Body of pancreas (tissue), 4 donors: Measurements from ENCODE around the gene IDNK. TPM values are rescaled to one million over a fixed set of nuclear protein-coding genes. Genes with fewer than 3 reads are reported as not detected.
A peak's percentile ranks its signal among the peaks of the same experiment; 100 is the strongest.

Source experiments
- ATAC-seq: fragments of 150-250 bp; one replicate; pipeline ENCODE4 v1.9.1; 2016
- DNase-seq, 4 donors: peaks; one replicate each; pipeline ENCODE4 v3.0.0-alpha.2; 2019
- H3K27ac ChIP-seq, 4 donors: fragments of 200-600 bp; sonication (generic); 1 replicate in 3 of 4; 2 replicates in 1 of 4; pipeline versions ENCODE4 v1.5.1 to v1.6.1; 2016 to 2019; ENCODE audit warnings: mild to moderate bottlenecking in 1 of 4, mixed read lengths in 1 of 4, moderate library complexity in 1 of 4
- H3K27me3 ChIP-seq, 2 donors: fragments of 200-600 bp; sonication (generic); one replicate each; pipeline ENCODE4 v1.6.0; 2016; ENCODE audit warnings: mild to moderate bottlenecking in 1 of 2
- H3K36me3 ChIP-seq, 2 donors: fragments of 200-600 bp; sonication (generic); replicated peaks in 1 of 2; 2 replicates each; pipeline ENCODE4 v1.5.1; 2016; ENCODE audit warnings: low read depth in 2 of 2; ENCODE audit not compliant: insufficient read depth in 1 of 2
- H3K4me1 ChIP-seq: fragments of 200-600 bp; sonication (generic); one replicate; pipeline ENCODE4 v1.6.0; 2016
- H3K4me3 ChIP-seq, 2 donors: fragments of 200-600 bp; sonication (generic); 1 replicate in 1 of 2; 2 replicates in 1 of 2; pipeline ENCODE4 v1.5.1; 2016 to 2019
- H3K9me3 ChIP-seq, 3 donors: fragments of 200-600 bp; sonication (generic); 1 replicate in 2 of 3; 2 replicates in 1 of 3; pipeline ENCODE4 v1.5.1; 2016
- CTCF ChIP-seq, 7 experiments: fragments of 450-650 bp in 4 of 7; fragments of 200-600 bp in 3 of 7; sonication (generic) in 3 of 7; IDR thresholded peaks; one replicate each; pipeline ENCODE4 v1.5.1; 2016 to 2019; ENCODE audit warnings: antibody characterized with exemption in 7 of 7
- POLR2A ChIP-seq, 3 donors: fragments of 450-650 bp; IDR thresholded peaks; one replicate each; pipeline ENCODE4 v1.6.1; 2016; ENCODE audit warnings: antibody characterized with exemption in 3 of 3, mild to moderate bottlenecking in 2 of 3
- WGBS, 2 donors: methylation state at CpG; one replicate each; pipeline ENCODE4 v1.1.5; 2017; 5-methylcytosine and 5-hydroxymethylcytosine counted together
- intact Hi-C: fragments of 100-400 bp; cut with DNase I; formaldehyde crosslinking; loops from one replicate; pipeline ENCODE4 v1.15.1; 2023
- total RNA-seq, 2 donors: library from RNA; depleted of rRNA; stranded (reverse); fragments of >200 nt; gene quantifications; one replicate each; pipeline ENCODE4 v1.1.0, GENCODE V29; 2016

IDNK gene
- total RNA-seq, 2 donors from 2014 or later: 2.3 to 3.9 TPM

GRCh38 chr9:83622433-83622938 lies 457 bp upstream of the IDNK start:
- no peak for ATAC-seq
- intact Hi-C loops: no loop called here

GRCh38 chr9:83623679-83624076 lies 735 bp downstream of the IDNK start:
- peak; percentile 12 for ATAC-seq
- 3 to 4% methylated on average over 4 to 5 of the region's 5 CpGs for WGBS, 2 donors
- Histone ChIP-seq H3K36me3 (no peaks in the 10 kb centered on the region), H3K27me3 (no peaks in the 10 kb centered on the region), H3K4me3 (peak overlapping the region in 1 of 2 donors; percentile 68), H3K27ac (peak overlapping the region; percentile 81 to 89 (median 84)), H3K9me3 (no peaks in the 10 kb centered on the region), H3K4me1 (peaks cover 20% of the 10 kb centered on the region)
- no peak for DNase-seq
- intact Hi-C loops: no loop called here
- no peak for TF ChIP-seq POLR2A (IDR thresholded peaks at IDR 0.05)
- TF ChIP-seq CTCF (IDR thresholded peaks at IDR 0.05): no peak

More at GRCh38 chr9:83622433-83622938, 457 bp upstream of the IDNK start:
- H3K4me3 ChIP-seq: peak overlapping the region; percentile 39 to 68
- H3K27me3 ChIP-seq: no peaks in the 10 kb centered on the region
- peaks cover 20% of the 10 kb centered on the region for H3K4me1 ChIP-seq
- 11 to 12% methylated on average over 21 of the region's 21 CpGs for WGBS, 2 donors
- H3K36me3 ChIP-seq: no peaks in the 10 kb centered on the region
- peak in 2 of 4 donors; percentile 68 to 71 for DNase-seq
- H3K9me3 ChIP-seq: no peaks in the 10 kb centered on the region
- H3K27ac ChIP-seq: peak overlapping the region; percentile 81 to 89 (median 84)
- TF ChIP-seq POLR2A (IDR thresholded peaks at IDR 0.05): no peak
- TF ChIP-seq CTCF (IDR thresholded peaks at IDR 0.05): no peak

- intact Hi-C loops: no loop called here
- no peak overlapping the region for H3K4me3 ChIP-seq
- no peak for DNase-seq
Measured at GRCh38 chr9:83625178-83625577, 2.2 kb downstream of the IDNK start.

GRCh38 chr9:83628540-83628939 lies 5.6 kb downstream of the IDNK start:
- no peak for TF ChIP-seq POLR2A (IDR thresholded peaks at IDR 0.05)
- TF ChIP-seq CTCF (IDR thresholded peaks at IDR 0.05): no peak
- Histone ChIP-seq H3K27me3 (no peaks in the 10 kb centered on the region), H3K27ac (no peak overlapping the region), H3K36me3 (no peaks in the 10 kb centered on the region), H3K4me1 (peaks cover 10% of the 10 kb centered on the region), H3K4me3 (no peak overlapping the region), H3K9me3 (no peaks in the 10 kb centered on the region)
- WGBS, 2 donors: 92% methylated on average over 5 of the region's 5 CpGs
- DNase-seq (no peak), ATAC-seq (no peak)
- intact Hi-C loops: no loop called here

More at GRCh38 chr9:83625178-83625577, 2.2 kb downstream of the IDNK start:
- Histone ChIP-seq H3K27me3 (no peaks in the 10 kb centered on the region), H3K4me1 (peaks cover 20% of the 10 kb centered on the region), H3K9me3 (no peaks in the 10 kb centered on the region), H3K36me3 (no peaks in the 10 kb centered on the region), H3K27ac (no peak overlapping the region)
- WGBS, 2 donors: 86 to 87% methylated on average over 3 of the region's 3 CpGs
- ATAC-seq: no peak
- no peak for TF ChIP-seq CTCF (IDR thresholded peaks at IDR 0.05)
- no peak for TF ChIP-seq POLR2A (IDR thresholded peaks at IDR 0.05)

GRCh38 chr9:83629433-83630104 lies 6.6 kb downstream of the IDNK start:
- Histone ChIP-seq H3K4me3 (no peak overlapping the region), H3K27ac (no peak overlapping the region), H3K27me3 (no peaks in the 10 kb centered on the region), H3K9me3 (no peaks in the 10 kb centered on the region), H3K36me3 (no peaks in the 10 kb centered on the region), H3K4me1 (no peaks in the 10 kb centered on the region)
- intact Hi-C loops: no loop called here
- ATAC-seq: no peak
- WGBS, 2 donors: 82 to 85% methylated on average over 7 of the region's 7 CpGs
- DNase-seq: no peak
- TF ChIP-seq POLR2A (IDR thresholded peaks at IDR 0.05): no peak
- TF ChIP-seq CTCF (IDR thresholded peaks at IDR 0.05): no peak
